Gastroesophageal sphincter (tissue), 2 donors: ENCODE data around the gene FASLG.

Source experiments
- EP300 ChIP-seq: sonication (generic); formaldehyde crosslinking; IDR thresholded peaks from one replicate; pipeline ENCODE4 v1.6.1; 2017; ENCODE audit warnings: antibody characterized with exemption, mild to moderate bottlenecking
- POLR2A ChIP-seq, 2 donors: fragments of 450-650 bp; IDR thresholded peaks; one replicate each; pipeline ENCODE4 v1.6.1; 2017; ENCODE audit warnings: antibody characterized with exemption in 2 of 2, mild to moderate bottlenecking in 2 of 2, moderate library complexity in 1 of 2

GRCh38 chr1:172657586-172657985 lies 1.3 kb upstream of the FASLG start:
- no peak for TF ChIP-seq POLR2A (IDR thresholded peaks at IDR 0.05)
- TF ChIP-seq EP300, result no peak
